CD4-positive, alpha-beta T cell treated with Interleukin-4 for 1 hour (primary cell): ENCODE results near the gene OR2T10.
A peak's percentile ranks its signal among the peaks of the same experiment; 100 is the strongest.
"Not testable (repeated sequence)": the region's sequence is repeated elsewhere in the genome, so short reads cannot be mapped to it uniquely, and the experiment has no call there.

Source experiments
- DNase-seq, 2 donors: peaks; one replicate each; pipeline ENCODE4 v3.0.0-alpha.2; 2020 to 2022

Gene OR2T10

GRCh38 chr1:248597589-248597988 lies at the start of gene OR2T10:
Gene OR2T10, minus strand, starts transcription at chr1:248597700. Its CDS starts 3,932 bp downstream, at chr1:248593768.
- no peak for DNase-seq

GRCh38 chr1:248645178-248645577 lies 47.7 kb upstream of the OR2T10 start, which contains the start of gene OR2T35:
Gene OR2T35, minus strand, starts transcription at chr1:248645278. Its CDS starts 6,020 bp downstream, at chr1:248639258.
- not testable (repeated sequence) for DNase-seq

GRCh38 chr1:248642971-248643651 lies 45.6 kb upstream of the OR2T10 start:
- not testable (repeated sequence) for DNase-seq

GRCh38 chr1:248641583-248641982 lies 44.1 kb upstream of the OR2T10 start:
- not testable (repeated sequence) for DNase-seq

- not testable (repeated sequence) for DNase-seq
These were observed 43.4 kb upstream of the OR2T10 start for GRCh38 chr1:248640906-248641305.

GRCh38 chr1:248639652-248640051 lies 42.2 kb upstream of the OR2T10 start:
- DNase-seq: not testable (repeated sequence)

GRCh38 chr1:248636612-248637011 lies 39.1 kb upstream of the OR2T10 start:
- DNase-seq: not testable (repeated sequence)

- not testable (repeated sequence) for DNase-seq
These were observed 37.5 kb upstream of the OR2T10 start, which contains the start of gene OR2T11 for GRCh38 chr1:248634991-248635390. Gene OR2T11, minus strand, starts transcription at chr1:248635091. Its CDS starts 7,963 bp downstream, at chr1:248627128.

GRCh38 chr1:248631354-248632008 lies 34.0 kb upstream of the OR2T10 start:
- no peak for DNase-seq

GRCh38 chr1:248630551-248630950 lies 33.1 kb upstream of the OR2T10 start:
- DNase-seq: no peak

GRCh38 chr1:248627971-248628844 lies 30.7 kb upstream of the OR2T10 start:
- no peak for DNase-seq

GRCh38 chr1:248625971-248626370 lies 28.5 kb upstream of the OR2T10 start:
- DNase-seq: no peak

GRCh38 chr1:248625166-248625565 lies 27.7 kb upstream of the OR2T10 start:
- DNase-seq: no peak

- DNase-seq: peak in 1 of 2 donors; percentile 38
These were observed 25.1 kb upstream of the OR2T10 start for GRCh38 chr1:248622570-248623001.

- no peak for DNase-seq
These were observed 24.3 kb upstream of the OR2T10 start for GRCh38 chr1:248621770-248622169.

GRCh38 chr1:248618878-248619277 lies 21.4 kb upstream of the OR2T10 start:
- peak; percentile 19 to 46 for DNase-seq

GRCh38 chr1:248618119-248618518 lies 20.6 kb upstream of the OR2T10 start:
- DNase-seq: no peak

- DNase-seq: no peak
These were observed 16.2 kb upstream of the OR2T10 start for GRCh38 chr1:248613742-248614141.

- peak in 1 of 2 donors; percentile 8 for DNase-seq
These were observed 14.4 kb upstream of the OR2T10 start for GRCh38 chr1:248611883-248612414.

- no peak for DNase-seq
These were observed 12.8 kb upstream of the OR2T10 start for GRCh38 chr1:248610301-248610700.

GRCh38 chr1:248599396-248599795 lies 1.9 kb upstream of the OR2T10 start:
- no peak for DNase-seq

GRCh38 chr1:248596615-248597014 lies 885 bp downstream of the OR2T10 start:
- DNase-seq: no peak

- DNase-seq: no peak
These were observed 4.3 kb downstream of the OR2T10 start for GRCh38 chr1:248593226-248593625.
